Panc1 (cell line): ENCODE results near the gene ANKRD13A. TPM values are rescaled to one million over a fixed set of nuclear protein-coding genes. Genes with fewer than 3 reads are reported as not detected.
A peak's percentile ranks its signal among the peaks of the same experiment; 100 is the strongest.

Source experiments
- ATAC-seq: fragments of 200-7000 bp; cut with Tn5 transposase; 2 replicates; pipeline ENCODE4 v1.9.1; 2020; ENCODE audit warnings: mild to moderate bottlenecking, moderate library complexity
- BruUV-seq: library from RNA; stranded (reverse); fragments of 400-500 nt; replicated peaks from 2 replicates; lab custom pipeline; 2021; lab: Mats Ljungman, UMichigan
- CTCF ChIA-PET: fragments of 300-600 bp; sonication (Branson Sonifier 250); formaldehyde crosslinking; loops from one replicate; lab custom pipeline; 2022; ENCODE audit warnings: antibody characterized with exemption; lab: Charles Lee
- POLR2A ChIA-PET: fragments of 300-600 bp; sonication (Branson Sonifier 250); formaldehyde crosslinking; loops from one replicate; lab custom pipeline; 2022; ENCODE audit warnings: antibody characterized with exemption; lab: Charles Lee
- DNase-seq: peaks from one replicate; pipeline ENCODE4 v3.0.0-alpha.2; 2010; ENCODE audit warnings: low read depth, low spot score
- H3K27ac ChIP-seq: 2 replicates; pipeline ENCODE4 v1.5.1; 2011; ENCODE audit warnings: mild to moderate bottlenecking, low read length, inconsistent platforms
- H3K27me3 ChIP-seq: fragments of 200-500 bp; sonication (Bioruptor generic); 2 replicates; pipeline ENCODE4 v1.6.0; 2014; ENCODE audit warnings: low read length, inconsistent platforms; ENCODE audit not compliant: control insufficient read depth, insufficient read depth
- H3K36me3 ChIP-seq: fragments of 200-500 bp; sonication (Bioruptor generic); 2 replicates; pipeline ENCODE4 v1.5.1; 2014; ENCODE audit warnings: inconsistent platforms, mild to moderate bottlenecking, low read length, moderate library complexity; ENCODE audit not compliant: control insufficient read depth, insufficient read depth
- H3K4me1 ChIP-seq: 2 replicates; pipeline ENCODE4 v1.5.1; 2011; ENCODE audit warnings: inconsistent platforms, mild to moderate bottlenecking, low read length, moderate library complexity; ENCODE audit not compliant: control insufficient read depth, insufficient read depth
- H3K4me3 ChIP-seq, 2 experiments: 2 replicates each; pipeline ENCODE4 v1.5.1; 2011 to 2012; ENCODE audit warnings: low read depth in 2 of 2, low read length in 2 of 2, mild to moderate bottlenecking in 2 of 2, inconsistent platforms in 1 of 2, moderate library complexity in 1 of 2
- H3K9me3 ChIP-seq: fragments of 200-500 bp; sonication (Bioruptor generic); 2 replicates; pipeline ENCODE4 v1.5.1; 2014; ENCODE audit warnings: low read depth, mild to moderate bottlenecking, inconsistent platforms, low read length, moderate library complexity; ENCODE audit not compliant: control insufficient read depth, insufficient read depth
- CTCF ChIP-seq: fragments of 450-650 bp; IDR thresholded peaks from 2 replicates; pipeline ENCODE4 v1.5.1; 2017; ENCODE audit warnings: mild to moderate bottlenecking
- POLR2AphosphoS5 ChIP-seq: IDR thresholded peaks from 2 replicates; pipeline ENCODE4 v1.6.1; 2012; ENCODE audit warnings: mild to moderate bottlenecking, low read depth, low read length, moderate library complexity
- REST ChIP-seq, 2 experiments: IDR thresholded peaks; 2 replicates each; pipeline ENCODE4 v1.6.1; 2011 to 2012; ENCODE audit warnings: low read depth in 2 of 2, control low read depth in 1 of 2, low read length in 1 of 2, mild to moderate bottlenecking in 1 of 2, moderate library complexity in 1 of 2; ENCODE audit not compliant: insufficient read depth in 1 of 2
- SIN3A ChIP-seq: IDR thresholded peaks from 2 replicates; pipeline ENCODE4 v1.6.1; 2012; ENCODE audit warnings: low read depth, mild to moderate bottlenecking, low read length, moderate library complexity, borderline replicate concordance; ENCODE audit not compliant: insufficient read depth
- TCF7L2 ChIP-seq: IDR thresholded peaks from 2 replicates; pipeline ENCODE4 v1.6.1; 2011; ENCODE audit warnings: mild to moderate bottlenecking, low read depth, low read length, inconsistent platforms
- in situ Hi-C: cut with HindIII; loops from 2 replicates; pipeline ENCODE4 v1.10.0; 2016; ENCODE audit warnings: low sequenced_read_pairs, low pct_unique_long_range_greater_than_20kb
- intact Hi-C: fragments of 100-400 bp; cut with micrococcal nuclease; formaldehyde crosslinking; loops from one replicate; pipeline ENCODE4 v1.10.0; 2022; ENCODE audit not compliant: unreplicated experiment
- total RNA-seq: library from RNA; stranded (reverse); gene quantifications from one replicate; pipeline ENCODE4 v1.2.1, GENCODE V29; 2021; ENCODE audit not compliant: unreplicated experiment

Gene ANKRD13A
- total RNA-seq, 1 experiment from 2014 or later = 34.4 TPM

GRCh38 chr12:110077800-110078199, 78.6 kb downstream of the ANKRD13A start:
- ChIA-PET POLR2A (no interaction called here), CTCF (no interaction called here)
- no peak overlapping the region for H3K27ac ChIP-seq
- no peak for ATAC-seq
- TF ChIP-seq POLR2AphosphoS5 (no peak), REST (IDR thresholded peaks at IDR 0.05; ENCODE audit: insufficient read depth in 1 of 2, low read depth in 2 of 2, low read length in 1 of 2) (no peak), CTCF (no peak), SIN3A (no peak), TCF7L2 (no peak)
- no TSS peak for BruUV-seq
- no peaks in the 10 kb centered on the region for H3K36me3 ChIP-seq
- no peaks in the 10 kb centered on the region for H3K27me3 ChIP-seq
- in situ Hi-C loops (no loop called here), intact Hi-C loops (no loop called here)
- no peak overlapping the region for H3K4me3 ChIP-seq
- no peaks in the 10 kb centered on the region for H3K9me3 ChIP-seq
- no peaks in the 10 kb centered on the region for H3K4me1 ChIP-seq
- DNase-seq = no peak

GRCh38 chr12:110079477-110080400, 80.5 kb downstream of the ANKRD13A start:
- Histone ChIP-seq H3K36me3 (no peaks in the 10 kb centered on the region), H3K9me3 (no peaks in the 10 kb centered on the region), H3K4me1 (no peaks in the 10 kb centered on the region), H3K4me3 (peak overlapping the region in 1 of 2 experiments; percentile 33; a peak in 2 of 4 replicates), H3K27me3 (no peaks in the 10 kb centered on the region), H3K27ac (no peak overlapping the region)
- ATAC-seq (no peak), DNase-seq (no peak)
- BruUV-seq = no TSS peak
- in situ Hi-C loops (no loop called here), intact Hi-C loops (no loop called here)
- CTCF ChIA-PET = interaction anchor here (0.6 kb wide), 1 partner anchor 37 kb away, joined by 3 read pairs; no protein-coding TSS in a partner anchor
- POLR2A ChIA-PET = no interaction called here
- no peak for TF ChIP-seq POLR2AphosphoS5
- TF ChIP-seq SIN3A = no peak
- no peak for TF ChIP-seq CTCF
- TF ChIP-seq TCF7L2 = no peak
- no peak for TF ChIP-seq REST (IDR thresholded peaks at IDR 0.05; ENCODE audit: insufficient read depth in 1 of 2, low read depth in 2 of 2, low read length in 1 of 2)
